ENCODE data around the gene NR2E1. TPM values are rescaled to one million over a fixed set of nuclear protein-coding genes. Genes with fewer than 3 reads are reported as not detected.

Gene NR2E1
- total RNA-seq, 1 experiment from 2014 or later: not detected

- peaks cover 100% of the 10 kb centered on the region for H3K27me3 Mint-ChIP-seq (ENCODE audit: low read depth)
- TF ChIP-seq TEAD1 (CRISPR knock-in tag; IDR thresholded peaks at IDR 0.05): no peak
- peak; percentile 58 for TF ChIP-seq GTF2I (CRISPR knock-in tag; conservative IDR thresholded peaks at IDR 0.05)
- 0 out of 2 replicates have a peak, but pooled peaks cover 3% of the 10 kb centered on the region for H3K36me3 Mint-ChIP-seq
- CTCF ChIA-PET: interaction anchor here (0.8 to 7.3 kb wide), 4 partner anchors 12 to 49 kb away, joined by 3 to 42 read pairs (median 10); no protein-coding TSS in a partner anchor
- ATAC-seq (peak; percentile 9), DNase-seq (ENCODE audit: low spot score) (no peak)
- no peaks in the 10 kb centered on the region for H3K9me3 Mint-ChIP-seq
- peak overlapping the region; percentile 64; the same call in 1 of the 2 replicates for H3K4me3 Mint-ChIP-seq
- H3K27ac Mint-ChIP-seq: no peak overlapping the region
- peaks cover 54% of the 10 kb centered on the region for H3K4me1 Mint-ChIP-seq
- POLR2A ChIA-PET: no interaction called here
Observed at GRCh38 chr6:108163267-108163643, 2.6 kb upstream of the NR2E1 start.

- Mint-ChIP-seq H3K27ac (no peak overlapping the region), H3K9me3 (no peaks in the 10 kb centered on the region), H3K27me3 (ENCODE audit: low read depth) (peaks cover 100% of the 10 kb centered on the region), H3K4me3 (peak overlapping the region; percentile 64), H3K36me3 (0 out of 2 replicates have a peak, but pooled peaks cover 3% of the 10 kb centered on the region), H3K4me1 (peaks cover 50% of the 10 kb centered on the region)
- ChIA-PET POLR2A (interaction anchor here (2.1 kb wide), 1 partner anchor 12 kb away, joined by 5 read pairs; no protein-coding TSS in a partner anchor), CTCF (interaction anchor here (1.1 to 7.3 kb wide), 5 partner anchors 11 to 328 kb away, joined by 3 to 42 read pairs (median 15); no protein-coding TSS in a partner anchor)
- no peak for ATAC-seq
- DNase-seq (ENCODE audit: low spot score): no peak
- TF ChIP-seq PREB (CRISPR knock-in tag; IDR thresholded peaks at IDR 0.05; ENCODE audit: borderline replicate concordance) (no peak), ZNF263 (CRISPR knock-in tag; IDR thresholded peaks at IDR 0.05; ENCODE audit: low read depth) (no peak), RELA (CRISPR knock-in tag; IDR thresholded peaks at IDR 0.05; ENCODE audit: borderline replicate concordance) (no peak), PRRX2 (CRISPR knock-in tag; IDR thresholded peaks at IDR 0.05) (no peak)
- TF ChIP-seq, protein P1, sequence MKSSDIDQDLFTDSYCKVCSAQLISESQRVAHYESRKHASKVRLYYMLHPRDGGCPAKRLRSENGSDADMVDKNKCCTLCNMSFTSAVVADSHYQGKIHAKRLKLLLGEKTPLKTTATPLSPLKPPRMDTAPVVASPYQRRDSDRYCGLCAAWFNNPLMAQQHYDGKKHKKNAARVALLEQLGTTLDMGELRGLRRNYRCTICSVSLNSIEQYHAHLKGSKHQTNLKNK (CRISPR knock-in tag; IDR thresholded peaks at IDR 0.05): no peak
Observed at GRCh38 chr6:108163644-108164542, 1.9 kb upstream of the NR2E1 start.

DNA sequence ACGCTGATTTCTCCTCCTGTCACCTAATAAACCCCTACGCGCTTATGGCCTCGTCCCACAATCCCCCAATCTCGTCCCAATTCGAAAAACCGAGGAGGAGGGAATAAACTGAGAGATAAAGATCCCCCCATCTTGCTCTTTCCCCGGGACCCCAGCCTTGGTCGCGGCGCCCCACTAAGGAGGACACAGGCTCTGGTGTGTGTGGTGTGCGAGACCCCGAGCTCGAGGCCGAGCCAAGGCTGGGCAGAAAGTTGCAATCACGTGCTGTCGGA, 1.3 kb upstream of the NR2E1 start:
- ATAC-seq (no peak), DNase-seq (ENCODE audit: low spot score) (no peak)
- ChIA-PET CTCF (interaction anchor here (1.1 to 7.3 kb wide), 5 partner anchors 11 to 360 kb away, joined by 3 to 42 read pairs (median 5); no protein-coding TSS in a partner anchor), POLR2A (interaction anchor here (1.0 to 2.1 kb wide), 3 partner anchors 10 to 31 kb away, joined by 3 to 5 read pairs (median 4); no protein-coding TSS in a partner anchor)
- Mint-ChIP-seq H3K4me1 (peaks cover 56% of the 10 kb centered on the region), H3K27me3 (ENCODE audit: low read depth) (peaks cover 100% of the 10 kb centered on the region), H3K27ac (no peak overlapping the region), H3K9me3 (no peaks in the 10 kb centered on the region), H3K4me3 (peak overlapping the region; percentile 64), H3K36me3 (0 out of 2 replicates have a peak, but pooled peaks cover 3% of the 10 kb centered on the region)
- TF ChIP-seq TEAD1 (CRISPR knock-in tag; IDR thresholded peaks at IDR 0.05) (no peak), JUN (CRISPR knock-in tag; IDR thresholded peaks at IDR 0.05) (no peak), ELF4 (CRISPR knock-in tag; IDR thresholded peaks at IDR 0.05; ENCODE audit: low read depth) (no peak)
- TF ChIP-seq, protein P2, sequence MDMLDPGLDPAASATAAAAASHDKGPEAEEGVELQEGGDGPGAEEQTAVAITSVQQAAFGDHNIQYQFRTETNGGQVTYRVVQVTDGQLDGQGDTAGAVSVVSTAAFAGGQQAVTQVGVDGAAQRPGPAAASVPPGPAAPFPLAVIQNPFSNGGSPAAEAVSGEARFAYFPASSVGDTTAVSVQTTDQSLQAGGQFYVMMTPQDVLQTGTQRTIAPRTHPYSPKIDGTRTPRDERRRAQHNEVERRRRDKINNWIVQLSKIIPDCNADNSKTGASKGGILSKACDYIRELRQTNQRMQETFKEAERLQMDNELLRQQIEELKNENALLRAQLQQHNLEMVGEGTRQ (CRISPR knock-in tag; IDR thresholded peaks at IDR 0.05): peak; percentile 66; the same call in 1 of the 2 replicates
- TF ChIP-seq, protein P3, sequence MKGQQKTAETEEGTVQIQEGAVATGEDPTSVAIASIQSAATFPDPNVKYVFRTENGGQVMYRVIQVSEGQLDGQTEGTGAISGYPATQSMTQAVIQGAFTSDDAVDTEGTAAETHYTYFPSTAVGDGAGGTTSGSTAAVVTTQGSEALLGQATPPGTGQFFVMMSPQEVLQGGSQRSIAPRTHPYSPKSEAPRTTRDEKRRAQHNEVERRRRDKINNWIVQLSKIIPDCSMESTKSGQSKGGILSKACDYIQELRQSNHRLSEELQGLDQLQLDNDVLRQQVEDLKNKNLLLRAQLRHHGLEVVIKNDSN (CRISPR knock-in tag; IDR thresholded peaks at IDR 0.05): peak; percentile 71

- DNase-seq (ENCODE audit: low spot score) (peak; percentile 66), ATAC-seq (peak; percentile 10)
- ChIA-PET POLR2A (interaction anchor here (1.0 to 2.1 kb wide), 3 partner anchors 9 to 32 kb away, joined by 3 to 5 read pairs (median 4); no protein-coding TSS in a partner anchor), CTCF (interaction anchor here (1.1 to 7.3 kb wide), 5 partner anchors 11 to 360 kb away, joined by 3 to 42 read pairs (median 5); no protein-coding TSS in a partner anchor)
- Mint-ChIP-seq H3K4me1 (peaks cover 52% of the 10 kb centered on the region), H3K9me3 (no peaks in the 10 kb centered on the region), H3K27me3 (ENCODE audit: low read depth) (peaks cover 100% of the 10 kb centered on the region), H3K4me3 (peak overlapping the region; percentile 64), H3K27ac (no peak overlapping the region), H3K36me3 (0 out of 2 replicates have a peak, but pooled peaks cover 3% of the 10 kb centered on the region)
- peak; percentile 31; the same call in 1 of the 2 replicates for TF ChIP-seq MAX (CRISPR knock-in tag; IDR thresholded peaks at IDR 0.05)
- TF ChIP-seq, protein P4, sequence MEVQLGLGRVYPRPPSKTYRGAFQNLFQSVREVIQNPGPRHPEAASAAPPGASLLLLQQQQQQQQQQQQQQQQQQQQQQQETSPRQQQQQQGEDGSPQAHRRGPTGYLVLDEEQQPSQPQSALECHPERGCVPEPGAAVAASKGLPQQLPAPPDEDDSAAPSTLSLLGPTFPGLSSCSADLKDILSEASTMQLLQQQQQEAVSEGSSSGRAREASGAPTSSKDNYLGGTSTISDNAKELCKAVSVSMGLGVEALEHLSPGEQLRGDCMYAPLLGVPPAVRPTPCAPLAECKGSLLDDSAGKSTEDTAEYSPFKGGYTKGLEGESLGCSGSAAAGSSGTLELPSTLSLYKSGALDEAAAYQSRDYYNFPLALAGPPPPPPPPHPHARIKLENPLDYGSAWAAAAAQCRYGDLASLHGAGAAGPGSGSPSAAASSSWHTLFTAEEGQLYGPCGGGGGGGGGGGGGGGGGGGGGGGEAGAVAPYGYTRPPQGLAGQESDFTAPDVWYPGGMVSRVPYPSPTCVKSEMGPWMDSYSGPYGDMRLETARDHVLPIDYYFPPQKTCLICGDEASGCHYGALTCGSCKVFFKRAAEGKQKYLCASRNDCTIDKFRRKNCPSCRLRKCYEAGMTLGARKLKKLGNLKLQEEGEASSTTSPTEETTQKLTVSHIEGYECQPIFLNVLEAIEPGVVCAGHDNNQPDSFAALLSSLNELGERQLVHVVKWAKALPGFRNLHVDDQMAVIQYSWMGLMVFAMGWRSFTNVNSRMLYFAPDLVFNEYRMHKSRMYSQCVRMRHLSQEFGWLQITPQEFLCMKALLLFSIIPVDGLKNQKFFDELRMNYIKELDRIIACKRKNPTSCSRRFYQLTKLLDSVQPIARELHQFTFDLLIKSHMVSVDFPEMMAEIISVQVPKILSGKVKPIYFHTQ (CRISPR knock-in tag; IDR thresholded peaks at IDR 0.05): no peak
- TF ChIP-seq ATF2 (CRISPR knock-in tag; IDR thresholded peaks at IDR 0.05; ENCODE audit: borderline replicate concordance, low read depth): no peak
- no peak for TF ChIP-seq HMGA2 (CRISPR knock-in tag; IDR thresholded peaks at IDR 0.05)
Observed at GRCh38 chr6:108164815-108165706, 761 bp upstream of the NR2E1 start.

Measured in WTC11 (cell line).